HEK293T (cell line): ENCODE measurements around the gene OR52K2.

Source experiments
- ARNT ChIP-seq: fragments of 450-650 bp; IDR thresholded peaks from 2 replicates; pipeline ENCODE4 v1.6.1; 2017; ENCODE audit warnings: mild to moderate bottlenecking
- BHLHE40 ChIP-seq: fragments of 450-650 bp; IDR thresholded peaks from 2 replicates; pipeline ENCODE4 v1.6.1; 2016; ENCODE audit warnings: mild to moderate bottlenecking, moderate library complexity, borderline replicate concordance
- CTBP1 ChIP-seq: fragments of 450-650 bp; IDR thresholded peaks from 2 replicates; pipeline ENCODE4 v1.6.1; 2016; ENCODE audit warnings: borderline replicate concordance
- FOXA1 ChIP-seq: fragments of 450-650 bp; IDR thresholded peaks from 2 replicates; pipeline ENCODE4 v1.6.1; 2016; ENCODE audit warnings: mild to moderate bottlenecking
- FOXK2 ChIP-seq: fragments of 450-650 bp; IDR thresholded peaks from 2 replicates; pipeline ENCODE4 v1.6.1; 2016; ENCODE audit warnings: mild to moderate bottlenecking
- FOXM1 ChIP-seq: fragments of 450-650 bp; IDR thresholded peaks from 2 replicates; pipeline ENCODE4 v1.6.1; 2017; ENCODE audit warnings: mild to moderate bottlenecking, borderline replicate concordance
- SP1 ChIP-seq: fragments of 450-650 bp; IDR thresholded peaks from 2 replicates; pipeline ENCODE4 v1.6.1; 2017
- SUZ12 ChIP-seq: fragments of 450-650 bp; IDR thresholded peaks from 2 replicates; pipeline ENCODE4 v1.6.1; 2016; ENCODE audit warnings: mild to moderate bottlenecking
- TARDBP ChIP-seq: fragments of 450-650 bp; IDR thresholded peaks from 2 replicates; pipeline ENCODE4 v1.6.1; 2016
- ZNF384 ChIP-seq: fragments of 450-650 bp; IDR thresholded peaks from 2 replicates; pipeline ENCODE4 v1.6.1; 2016
- TF ChIP-seq, protein P1 (sequence below): fragments of 450-650 bp; IDR thresholded peaks from 2 replicates; pipeline ENCODE4 v1.6.1; 2016

GRCh38 chr11:4479644-4480043 is 30.5 kb downstream of the OR52K2 start:
- TF ChIP-seq ARNT (no peak), FOXK2 (no peak), SP1 (no peak), FOXA1 (no peak), BHLHE40 (no peak), SUZ12 (no peak), FOXM1 (no peak), TARDBP (no peak), ZNF384 (no peak), CTBP1 (no peak)
- TF ChIP-seq, protein P1, sequence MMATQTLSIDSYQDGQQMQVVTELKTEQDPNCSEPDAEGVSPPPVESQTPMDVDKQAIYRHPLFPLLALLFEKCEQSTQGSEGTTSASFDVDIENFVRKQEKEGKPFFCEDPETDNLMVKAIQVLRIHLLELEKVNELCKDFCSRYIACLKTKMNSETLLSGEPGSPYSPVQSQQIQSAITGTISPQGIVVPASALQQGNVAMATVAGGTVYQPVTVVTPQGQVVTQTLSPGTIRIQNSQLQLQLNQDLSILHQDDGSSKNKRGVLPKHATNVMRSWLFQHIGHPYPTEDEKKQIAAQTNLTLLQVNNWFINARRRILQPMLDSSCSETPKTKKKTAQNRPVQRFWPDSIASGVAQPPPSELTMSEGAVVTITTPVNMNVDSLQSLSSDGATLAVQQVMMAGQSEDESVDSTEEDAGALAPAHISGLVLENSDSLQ: no peak
